H1 (cell line): Measurements from ENCODE around the gene BCAS1.

ENCODE experiments used
- CHD1 ChIP-seq: IDR thresholded peaks from 2 replicates; pipeline ENCODE4 v1.6.1; 2012; ENCODE audit warnings: low read depth, low read length, improper control_type of control experiment
- CHD7 ChIP-seq: fragments of 300-600 bp; sonication (generic); IDR thresholded peaks from 2 replicates; pipeline ENCODE4 v1.7.1; 2012; ENCODE audit warnings: low read length, moderate library complexity, mild to moderate bottlenecking, inconsistent platforms; ENCODE audit not compliant: insufficient replicate concordance
- EP300 ChIP-seq, 2 experiments: IDR thresholded peaks; 1 replicate in 1 of 2; 2 replicates in 1 of 2; pipeline ENCODE4 v1.6.1; 2011 to 2012; ENCODE audit warnings: low read depth in 2 of 2, low read length in 2 of 2, mild to moderate bottlenecking in 2 of 2, borderline replicate concordance in 1 of 2, inconsistent platforms in 1 of 2, moderate library complexity in 1 of 2
- JUND ChIP-seq: IDR thresholded peaks from 2 replicates; pipeline ENCODE4 v1.6.1; 2011; ENCODE audit warnings: mild to moderate bottlenecking, improper control_type of control experiment, low read length
- NRF1 ChIP-seq: IDR thresholded peaks from 2 replicates; pipeline ENCODE4 v1.6.1; 2011; ENCODE audit warnings: mild to moderate bottlenecking, low read depth, low read length, improper control_type of control experiment

GRCh38 chr20:54107181-54107580 lies 36.8 kb upstream of the BCAS1 start:
- no peak for TF ChIP-seq CHD7
- no peak for TF ChIP-seq JUND
- TF ChIP-seq EP300 (IDR thresholded peaks at IDR 0.05; ENCODE audit: borderline replicate concordance in 1 of 2, low read depth in 2 of 2, low read length in 2 of 2) = no peak
- no peak for TF ChIP-seq CHD1
- TF ChIP-seq NRF1 = no peak
